Measurements from ENCODE around the gene KRT80.

Gene KRT80

DNA sequence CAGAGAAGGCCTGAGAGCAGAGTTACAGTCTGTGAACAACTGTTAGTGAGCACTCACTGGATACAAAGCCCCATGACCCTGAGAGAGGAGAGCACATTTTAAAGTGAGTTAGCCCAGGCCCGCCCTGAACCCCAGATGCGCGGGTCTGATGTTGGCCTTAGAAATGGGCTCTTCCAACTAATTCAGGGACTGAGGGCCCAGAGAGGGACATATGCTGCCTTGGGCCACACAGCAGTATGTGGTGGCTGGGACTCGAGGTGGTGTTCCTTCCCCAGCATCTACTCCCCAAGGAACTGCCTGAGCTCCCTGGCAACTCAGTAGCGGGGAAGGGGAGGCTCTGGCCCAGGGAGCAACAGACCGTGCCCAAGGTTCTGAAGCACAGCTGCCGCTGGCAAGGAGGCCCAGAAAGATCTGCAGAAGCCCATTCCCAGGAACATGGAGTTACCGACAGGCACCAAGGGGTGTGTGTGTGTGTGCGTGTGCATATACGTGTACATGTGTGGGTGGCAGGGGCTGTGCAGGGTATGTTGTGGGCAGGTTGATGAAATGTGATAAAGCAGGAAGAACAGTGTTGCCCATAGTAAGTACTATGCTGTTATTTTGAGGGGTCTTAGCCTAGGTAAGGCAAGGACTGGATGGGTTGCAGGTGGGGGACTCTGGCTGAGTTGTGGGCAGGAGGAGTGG lies 40.5 kb downstream of the KRT80 start:
- no peak for DNase-seq

DNA sequence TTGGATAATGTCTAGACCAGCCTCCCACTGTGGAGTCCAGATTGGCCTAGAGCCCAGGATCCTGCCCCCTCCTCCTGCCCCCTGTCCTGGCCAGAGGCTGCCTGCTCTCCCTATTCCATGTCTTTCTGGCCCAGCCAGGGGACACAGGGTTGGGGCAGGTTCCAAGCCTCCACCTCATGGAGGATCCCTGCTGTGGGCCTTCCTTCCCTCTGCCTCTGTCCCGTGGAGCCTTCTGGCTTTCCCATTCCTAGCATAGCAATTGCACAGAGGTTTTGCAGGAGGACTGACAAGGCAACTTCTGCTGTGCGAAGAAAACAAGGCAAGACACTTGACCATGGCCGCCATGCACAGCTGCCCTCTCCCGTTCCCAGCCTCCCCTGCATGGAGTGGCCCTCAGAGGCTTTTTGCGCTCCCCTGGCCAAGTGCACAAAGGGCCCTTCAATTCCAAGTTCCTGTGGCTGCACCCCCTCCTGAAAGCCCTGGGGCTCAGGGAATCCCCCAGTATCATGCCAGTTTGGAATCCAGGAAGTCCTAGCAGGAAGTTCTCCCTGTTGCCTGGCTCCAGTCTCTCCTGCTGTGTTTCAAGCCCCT lies 42.1 kb downstream of the KRT80 start:
- DNase-seq, result no peak

DNA sequence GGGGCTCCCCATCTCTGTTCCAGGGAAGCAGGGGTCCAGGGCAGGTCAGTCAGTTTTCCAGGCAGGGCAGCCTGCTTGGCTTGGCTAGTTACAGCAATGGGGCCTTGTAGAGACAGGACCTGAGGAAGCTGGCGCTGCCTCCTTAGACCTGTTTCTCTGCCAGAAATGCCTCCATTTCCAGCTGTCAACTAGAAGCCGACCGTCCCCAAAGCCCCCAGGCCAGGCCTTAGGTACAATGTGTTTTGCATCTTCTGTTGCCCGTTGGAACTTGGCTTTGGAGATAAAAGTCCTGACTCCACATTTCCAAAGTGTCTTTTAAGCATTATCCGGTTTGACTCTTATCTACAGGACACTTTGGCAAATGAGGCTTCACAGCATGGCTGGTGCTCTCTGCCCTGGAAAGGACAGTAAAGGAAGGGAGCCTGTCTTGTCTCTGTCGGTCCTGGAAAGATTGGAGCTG lies 42.6 kb downstream of the KRT80 start:
- DNase-seq, result no peak

DNA sequence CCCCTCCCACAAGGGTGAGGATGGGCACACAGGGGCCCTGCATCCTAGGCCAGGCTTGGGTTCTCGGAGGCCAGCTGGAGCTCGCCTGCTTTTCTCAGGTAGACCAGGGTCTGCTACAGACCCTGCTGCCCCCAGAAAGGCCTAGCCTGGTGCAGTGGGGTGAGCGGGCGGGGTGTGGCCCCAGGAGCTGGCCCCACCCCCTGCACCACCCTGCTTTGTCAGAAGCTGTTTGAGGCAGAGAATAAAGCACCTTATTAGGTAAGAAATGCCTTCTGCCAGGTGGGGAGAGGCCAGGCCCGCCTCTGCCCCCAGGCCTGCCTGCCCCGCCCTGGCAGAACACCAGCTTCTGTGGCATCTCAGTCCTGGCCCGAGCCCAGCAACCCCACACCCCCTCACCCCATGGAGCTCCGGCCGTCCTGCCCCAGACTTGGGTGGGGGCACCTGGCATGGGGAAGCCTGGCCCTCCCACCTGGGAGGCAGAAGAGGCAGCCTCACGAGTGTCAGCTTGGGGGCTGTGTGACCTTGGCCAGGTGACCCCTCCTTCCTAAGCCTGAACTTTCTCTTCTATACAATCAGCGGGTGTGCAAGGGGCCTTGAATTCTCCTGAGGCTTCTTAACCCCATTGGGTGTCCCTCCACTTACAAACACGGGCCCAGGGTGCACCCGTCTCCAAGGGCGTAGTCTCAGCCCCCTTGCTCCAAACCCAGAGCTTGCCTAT lies 43.2 kb downstream of the KRT80 start:
- DNase-seq, result no peak

DNA sequence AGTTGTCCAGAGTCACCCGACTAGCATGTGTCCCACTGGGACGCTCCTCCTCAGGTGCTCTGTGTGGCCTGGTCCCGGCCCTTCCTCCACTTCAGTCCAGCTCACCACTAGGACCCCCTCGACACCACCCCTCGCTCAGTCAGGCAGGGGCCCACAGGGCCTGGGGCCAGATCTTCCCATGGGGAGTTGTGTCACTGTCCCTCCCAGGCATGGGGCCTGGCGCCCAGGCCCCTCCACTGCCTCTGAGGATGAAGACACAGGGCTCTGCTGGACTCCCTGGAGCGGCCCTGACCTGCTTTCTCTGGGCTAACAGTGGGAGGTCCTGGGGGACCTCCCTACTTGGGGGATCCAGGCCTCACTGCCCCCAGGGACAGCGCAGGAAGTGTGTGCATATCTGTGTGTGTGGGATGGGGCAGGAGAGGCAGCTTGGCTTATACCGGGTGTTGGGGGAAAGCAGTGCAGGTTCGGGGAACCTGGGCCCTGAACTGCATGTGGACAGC lies 43.8 kb downstream of the KRT80 start:
- no peak for DNase-seq

DNA sequence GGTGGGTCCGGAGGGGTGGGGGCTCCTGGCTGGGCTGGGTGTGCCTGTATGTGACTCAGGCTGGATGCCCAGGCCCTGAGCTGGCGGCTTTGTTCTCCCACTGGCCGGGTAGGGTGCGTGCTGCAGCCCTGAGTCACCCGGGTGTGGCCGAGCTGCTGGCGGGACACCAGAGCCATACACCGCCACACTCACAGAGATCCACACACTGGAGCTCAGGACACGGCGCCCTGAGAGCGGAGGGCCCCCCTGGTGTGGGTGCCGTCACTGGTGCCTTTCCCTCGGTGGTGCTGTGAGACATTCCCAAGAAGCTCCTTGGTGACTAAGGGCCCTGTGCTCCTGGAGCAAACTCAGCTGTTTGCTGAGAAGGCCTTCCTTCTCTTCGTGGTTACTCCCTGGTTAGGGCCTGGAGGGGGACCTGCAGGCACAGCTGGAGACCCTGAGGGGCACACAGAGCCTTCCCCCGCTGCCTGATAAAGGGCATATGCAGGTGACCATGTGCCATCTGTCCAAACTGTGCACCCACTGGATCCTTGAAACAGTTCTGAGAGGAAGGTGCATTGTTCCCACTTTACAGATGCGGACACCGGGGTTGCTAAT lies 44.3 kb downstream of the KRT80 start:
- peak in 1 of 2 donors; percentile 58 for DNase-seq

DNA sequence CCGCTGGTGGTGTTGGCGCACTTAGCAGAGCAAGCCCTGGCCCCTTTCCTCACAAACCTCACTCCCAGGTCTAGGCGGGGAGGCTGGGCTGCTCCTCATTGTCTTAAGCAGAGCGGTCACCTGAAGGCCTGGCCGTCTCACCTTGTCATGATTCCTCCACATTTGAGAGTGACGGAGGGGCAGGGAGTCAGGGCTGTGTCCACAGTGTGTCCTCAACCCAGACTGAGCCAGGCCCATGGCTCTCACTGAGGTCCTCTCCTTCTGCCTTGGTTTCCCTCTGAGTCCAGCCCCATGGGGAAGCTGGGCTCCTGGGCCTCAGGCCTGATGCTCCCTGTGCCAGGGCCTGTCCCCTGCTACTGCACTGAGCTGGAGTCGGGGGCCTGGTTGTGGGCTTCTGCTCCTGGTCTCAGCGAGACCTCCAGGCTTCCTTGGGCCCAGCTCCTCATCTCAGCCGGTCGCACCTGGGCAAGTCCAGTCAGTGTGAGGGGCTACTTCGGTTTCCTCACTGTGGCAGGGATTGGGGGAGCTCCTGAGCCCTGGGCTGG lies 44.9 kb downstream of the KRT80 start:
- no peak for DNase-seq

DNA sequence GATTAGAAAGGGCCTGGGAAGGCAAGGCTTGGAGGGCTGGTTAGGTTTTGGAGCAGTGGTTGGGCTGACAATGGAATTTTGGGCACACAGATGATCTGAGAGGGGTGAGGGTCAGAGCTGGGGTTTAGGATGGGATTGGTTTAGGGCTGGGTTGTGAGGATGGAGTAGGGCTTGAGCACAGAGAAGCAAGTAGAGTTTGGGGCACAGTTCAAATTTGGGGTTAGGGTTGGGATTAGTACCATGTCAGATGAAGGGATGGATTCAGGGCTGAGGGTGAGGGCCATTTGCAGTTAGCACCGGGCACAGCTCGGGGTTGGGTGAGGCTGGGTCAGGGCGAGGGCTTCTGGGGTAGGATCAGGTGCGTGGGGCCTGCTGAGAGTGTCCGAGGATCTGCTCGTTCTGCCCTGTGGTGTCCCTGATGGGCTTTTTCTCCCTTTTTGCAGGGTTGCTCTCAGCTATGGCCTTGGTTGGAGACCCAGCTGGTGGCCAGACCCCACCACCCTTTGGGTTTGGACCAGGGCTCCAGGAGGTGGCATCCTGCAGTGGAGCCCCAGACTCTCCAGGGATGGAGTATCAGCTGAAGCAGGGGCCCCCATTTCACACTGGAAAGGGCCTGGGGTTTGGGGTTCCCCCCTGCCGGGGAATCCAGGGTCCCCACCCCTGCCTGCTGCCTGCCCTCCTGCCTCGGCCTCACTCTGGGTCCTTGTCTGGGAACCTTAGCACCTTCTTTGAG lies 45.6 kb downstream of the KRT80 start:
- DNase-seq, result no peak

DNA sequence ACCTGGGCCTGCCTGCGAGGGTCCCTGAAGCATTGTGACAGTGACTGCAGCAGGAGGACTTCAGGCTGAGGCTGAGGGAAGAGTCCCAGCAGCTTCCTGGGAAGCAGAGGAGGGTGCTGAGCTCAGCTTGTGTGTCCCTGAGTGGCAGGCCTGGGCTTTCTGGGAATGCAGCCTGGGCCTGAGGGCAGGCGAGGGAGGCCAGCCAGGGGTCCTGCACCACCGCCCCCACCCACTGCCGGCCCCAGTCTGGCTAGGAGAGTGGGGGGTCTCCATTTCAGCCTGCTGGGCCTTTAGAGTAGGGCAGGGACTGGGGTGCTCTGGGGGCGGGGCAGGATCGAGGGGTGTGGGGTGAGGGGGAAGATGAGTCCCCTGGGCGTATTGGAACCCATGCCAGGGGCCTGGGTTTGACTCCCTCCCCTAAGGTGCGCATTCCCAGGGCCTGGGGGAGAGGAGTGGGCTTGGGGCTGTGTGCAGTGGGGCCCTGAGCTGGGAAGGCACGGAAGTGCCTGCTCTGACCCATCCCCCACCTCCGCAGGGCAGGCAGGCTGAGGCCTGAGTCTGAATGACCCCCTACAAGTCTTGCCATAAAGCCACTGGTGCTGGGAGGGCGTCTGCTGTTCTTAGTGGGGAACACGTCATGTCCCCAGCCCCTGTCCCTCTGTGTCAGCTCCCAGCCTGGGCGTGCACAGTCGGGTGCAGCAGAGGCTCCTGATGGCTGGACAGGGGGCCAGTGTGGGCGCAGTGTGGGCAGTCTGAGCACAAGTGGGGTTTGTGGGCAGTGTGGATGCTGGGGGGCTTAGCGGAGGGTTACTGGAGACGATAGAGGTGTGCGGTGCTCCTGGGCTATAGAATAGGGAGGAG lies 46.4 kb downstream of the KRT80 start:
- DNase-seq, result no peak

DNA sequence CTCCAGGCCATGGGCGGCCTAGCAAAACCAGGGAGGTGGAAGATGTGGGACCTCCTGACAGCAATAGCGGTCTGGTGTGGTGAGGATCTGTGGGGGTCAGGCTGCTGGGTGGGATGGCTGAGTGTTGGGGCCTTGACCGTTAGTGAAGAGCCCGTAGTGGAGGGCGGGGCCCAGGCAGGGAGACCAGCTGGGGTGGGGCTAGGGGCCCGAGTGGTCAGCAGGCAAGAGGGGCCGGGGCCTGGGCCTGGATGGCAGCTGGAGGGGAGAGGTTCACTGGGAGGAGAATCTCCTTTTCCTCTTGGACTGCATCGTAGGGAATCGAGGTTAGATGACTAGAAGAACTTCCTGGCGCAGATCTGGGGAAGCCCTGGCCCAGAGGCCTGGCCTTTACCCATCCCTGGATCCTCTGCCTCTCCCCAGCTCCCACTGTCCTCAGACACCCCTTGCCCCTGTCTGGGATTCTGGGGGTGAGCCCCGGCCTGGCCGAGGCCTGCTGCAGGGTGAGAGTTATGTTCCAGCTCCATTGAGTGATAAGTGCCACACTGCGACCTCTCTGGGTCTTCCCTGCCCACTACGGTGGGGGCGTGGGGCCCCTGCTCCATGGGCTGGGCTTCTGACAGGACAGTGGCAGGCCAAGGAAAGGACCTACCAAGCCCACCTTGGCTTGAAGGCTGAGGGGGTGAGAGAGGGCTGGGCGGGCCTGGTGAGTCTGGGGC lies 47.1 kb downstream of the KRT80 start:
- no peak for DNase-seq

DNA sequence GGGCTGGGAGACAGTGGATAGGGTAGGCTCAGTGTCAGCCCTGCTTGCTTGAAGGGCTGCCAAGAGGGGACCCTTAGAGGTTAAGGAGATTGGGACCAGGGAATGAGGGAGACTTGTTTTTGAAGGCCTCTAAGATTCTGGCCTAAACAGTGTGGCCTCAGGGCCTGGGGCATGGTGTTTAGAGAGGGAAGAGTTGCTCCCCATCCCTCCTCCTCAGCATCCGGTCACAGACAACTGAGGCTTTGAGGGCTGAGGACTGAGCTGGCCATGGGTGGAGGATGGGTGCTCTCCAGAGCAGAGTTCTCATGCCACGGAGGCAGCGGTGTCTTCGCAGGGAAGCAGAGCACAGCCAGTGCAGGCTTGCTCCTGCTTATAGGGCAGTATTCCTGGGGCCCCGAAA lies 49.4 kb downstream of the KRT80 start:
- no peak for DNase-seq

DNA sequence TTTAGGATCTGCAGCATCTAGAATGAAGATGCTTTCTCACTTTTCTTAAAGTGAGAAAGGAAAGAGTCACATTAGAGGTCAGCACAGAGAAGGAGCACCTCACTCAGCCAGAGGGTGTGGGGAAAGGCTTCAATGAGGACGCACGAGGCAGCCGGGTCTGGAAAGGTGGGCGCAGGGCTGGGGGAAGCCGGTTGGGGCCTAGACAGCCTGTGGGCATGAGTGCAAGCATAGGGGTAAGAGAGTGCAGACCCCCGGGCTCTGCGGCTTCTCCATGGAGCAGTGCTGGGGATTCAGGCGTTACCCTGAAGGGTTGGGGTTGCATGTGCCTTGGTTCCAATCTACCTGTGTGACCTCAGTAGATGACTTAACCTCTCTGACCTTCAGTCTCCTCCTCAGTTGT lies 49.9 kb downstream of the KRT80 start:
- DNase-seq, result no peak

DNA sequence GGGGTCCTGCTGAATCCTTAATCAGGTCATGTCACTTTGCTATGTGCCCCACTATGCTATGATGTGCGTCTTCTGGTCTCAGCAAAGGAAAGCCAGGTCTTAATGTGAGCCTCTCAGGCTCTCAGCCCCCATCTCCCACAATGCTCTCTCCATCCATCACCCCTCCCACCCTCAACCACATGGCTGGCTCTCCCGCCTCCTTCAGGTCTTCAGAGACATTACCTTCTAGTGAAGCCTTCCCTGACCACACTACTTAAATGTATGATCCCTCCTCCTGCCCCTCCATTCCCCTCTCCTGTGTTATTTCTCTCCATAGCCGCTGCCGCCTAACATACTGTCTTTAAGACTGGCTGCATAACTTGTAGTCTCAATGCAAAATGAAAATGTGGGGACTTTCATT lies 50.5 kb downstream of the KRT80 start:
- no peak for DNase-seq

DNA sequence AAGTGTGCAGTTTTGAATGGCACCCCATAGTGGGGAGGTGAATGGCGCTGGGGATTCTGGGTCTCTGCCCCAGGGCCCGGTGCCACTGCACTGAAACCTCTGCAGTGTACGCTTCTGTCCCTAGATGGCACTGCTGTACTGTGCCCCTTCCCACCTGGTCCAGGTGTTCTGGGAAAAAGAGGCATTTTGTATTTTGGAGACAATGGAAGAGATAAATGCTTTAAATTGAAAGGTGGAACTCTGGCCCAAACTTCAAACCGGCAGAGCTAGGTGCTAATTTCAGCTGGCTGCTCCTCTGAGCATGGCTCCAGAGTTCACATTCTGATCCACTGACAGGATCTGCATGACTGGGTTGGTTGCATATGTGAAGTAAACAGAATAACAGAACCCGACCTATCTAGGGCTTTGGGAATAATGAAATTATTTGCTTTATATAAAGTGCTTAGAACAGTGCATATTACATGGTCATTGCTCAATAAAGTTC lies 52.2 kb downstream of the KRT80 start:
- DNase-seq, result no peak

DNA sequence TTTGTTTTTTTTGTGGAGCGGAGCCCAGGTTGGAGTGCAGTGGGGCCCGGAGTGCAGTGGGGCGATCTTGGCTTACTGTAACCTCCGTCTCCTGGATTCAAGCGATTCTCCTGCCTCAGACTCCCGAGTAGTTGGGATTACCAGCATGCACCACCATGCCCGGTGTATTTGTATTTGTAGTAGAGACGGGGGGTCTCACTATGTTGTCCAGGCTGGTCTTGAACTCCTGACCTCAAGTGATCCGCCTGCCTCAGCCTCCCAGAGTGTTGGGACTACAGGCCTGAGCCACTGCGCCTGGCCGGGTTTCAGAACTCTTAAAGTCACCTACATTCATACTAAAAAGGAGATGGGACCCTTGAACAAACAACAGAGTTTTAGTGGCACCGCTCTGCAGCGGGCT lies 52.7 kb downstream of the KRT80 start:
- DNase-seq, result no peak

DNA sequence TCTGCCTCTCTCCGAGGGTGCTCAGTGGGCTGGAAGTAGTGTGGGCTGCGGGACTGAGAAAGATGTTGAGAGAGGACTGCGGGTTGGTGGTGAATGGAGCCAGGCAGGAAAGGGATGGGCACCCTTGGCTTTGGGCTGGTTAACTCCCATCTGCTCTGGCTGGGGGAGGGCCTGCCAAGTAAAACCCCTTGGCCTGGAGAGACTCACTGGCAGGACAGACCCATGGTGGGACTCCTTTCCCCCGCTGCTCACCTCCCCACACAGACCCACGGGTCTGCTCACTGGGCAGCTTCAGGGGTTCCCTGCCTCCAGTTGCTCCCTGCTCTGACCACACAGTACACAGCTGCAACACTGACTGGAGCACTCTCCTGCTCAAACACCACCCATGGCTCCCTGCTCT lies 54.1 kb downstream of the KRT80 start:
- no peak for DNase-seq

DNA sequence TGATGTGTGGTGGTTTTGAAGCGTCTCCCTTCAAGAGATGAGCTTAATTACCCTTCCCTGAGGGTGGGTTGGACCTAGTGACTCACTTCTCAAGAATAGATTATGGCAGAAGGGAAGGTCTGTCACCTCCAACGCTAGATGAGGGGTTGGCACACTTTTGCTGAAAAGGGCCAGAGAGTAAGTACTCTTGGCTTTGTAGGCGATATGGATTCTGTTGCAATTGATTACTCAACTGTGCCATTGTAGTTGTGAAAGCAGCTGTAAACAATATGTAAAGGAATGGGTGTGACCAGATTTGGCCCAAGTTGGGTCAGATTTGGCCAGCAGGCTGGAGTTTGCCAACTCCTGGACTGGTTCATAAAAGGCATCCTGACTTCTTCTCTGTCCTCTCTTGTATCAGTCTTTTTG lies 59.1 kb downstream of the KRT80 start:
- no peak for DNase-seq

DNA sequence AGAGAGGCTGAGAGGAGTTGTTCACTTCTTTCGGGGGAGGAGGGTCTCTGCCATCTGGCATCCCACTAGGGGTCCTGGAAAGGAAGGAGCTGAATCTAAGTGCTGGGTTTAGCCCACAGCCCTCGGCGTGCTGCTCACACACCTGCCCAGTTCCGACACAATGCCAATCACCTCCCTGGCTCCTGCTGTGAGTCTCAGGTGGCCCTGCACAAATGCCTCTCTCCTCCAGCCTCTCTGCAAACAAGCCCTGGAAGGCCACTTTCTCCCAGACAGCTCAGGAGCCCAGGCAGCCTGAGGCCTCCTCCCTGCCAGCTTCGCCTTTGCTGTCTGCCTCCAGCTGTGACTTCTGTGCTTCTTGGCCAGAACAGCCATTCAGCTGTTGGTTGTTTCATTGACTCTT lies 61.1 kb downstream of the KRT80 start:
- DNase-seq, result no peak

DNA sequence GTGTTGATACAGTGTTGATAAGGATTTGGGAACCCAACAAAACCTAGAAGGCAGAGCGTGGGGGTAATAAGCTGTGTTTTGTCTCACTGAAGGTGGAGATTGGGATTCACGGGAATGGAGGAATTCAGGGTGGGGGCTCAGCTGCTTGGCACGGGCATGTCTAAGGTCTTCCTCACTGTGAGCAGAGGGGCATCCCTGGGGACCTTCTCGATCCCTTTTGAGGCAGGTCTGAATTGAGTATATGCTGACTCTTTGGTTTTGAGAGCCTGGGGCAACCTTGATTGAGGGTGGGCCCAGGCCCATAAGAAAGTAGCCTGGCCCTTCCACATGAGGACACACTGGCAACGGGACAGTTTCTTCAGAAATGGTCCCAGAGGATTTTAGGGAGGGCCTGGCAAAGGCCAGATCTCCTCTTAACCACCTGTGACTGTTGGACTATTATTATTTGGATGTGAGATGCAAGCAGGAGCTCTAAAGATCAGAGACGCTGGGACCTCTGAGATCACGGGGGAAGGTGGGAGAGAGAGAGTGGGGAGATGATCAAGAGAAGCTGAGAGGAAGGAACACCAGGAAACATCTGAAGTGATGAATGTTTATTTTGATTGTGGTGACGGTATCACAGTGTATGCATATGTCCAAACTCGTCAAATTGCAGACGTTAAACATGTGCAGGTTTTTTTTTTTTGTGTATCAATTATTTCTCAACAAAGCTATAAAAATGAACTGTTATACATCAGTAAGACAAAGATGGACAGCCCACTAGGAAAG lies 63.9 kb downstream of the KRT80 start:
- DNase-seq, result no peak
